22Rv1 (cell line): ENCODE results near the gene SKA1.

Experiments
- ZFX ChIP-seq: fragments of 450-650 bp; IDR thresholded peaks from 2 replicates; pipeline ENCODE4 v1.6.1; 2017; ENCODE audit warnings: antibody characterized with exemption, borderline replicate concordance
- TF ChIP-seq, protein P1 (sequence below): fragments of 450-650 bp; IDR thresholded peaks from 2 replicates; pipeline ENCODE4 v1.5.1; 2017; ENCODE audit warnings: mild to moderate bottlenecking

DNA sequence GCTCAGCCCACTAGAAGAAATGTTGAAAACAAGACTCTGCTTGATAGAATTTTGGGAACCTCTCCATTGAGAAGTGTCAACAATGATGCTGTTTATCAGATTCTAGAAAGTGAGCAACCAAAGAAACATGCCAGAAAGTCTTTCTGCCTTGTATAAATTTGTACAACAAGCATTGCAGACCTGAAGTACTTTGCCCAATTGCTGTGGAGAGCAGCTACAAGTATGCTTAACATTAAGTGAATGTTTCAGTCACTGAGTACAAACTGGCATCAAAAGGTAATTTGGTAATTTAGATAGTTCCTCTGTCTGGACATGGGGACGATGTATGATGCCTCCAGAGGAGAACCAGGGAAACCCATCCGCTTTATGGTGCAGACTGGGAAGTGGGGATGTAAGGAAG, 33.4 kb upstream of the SKA1 start:
- TF ChIP-seq, protein P1, sequence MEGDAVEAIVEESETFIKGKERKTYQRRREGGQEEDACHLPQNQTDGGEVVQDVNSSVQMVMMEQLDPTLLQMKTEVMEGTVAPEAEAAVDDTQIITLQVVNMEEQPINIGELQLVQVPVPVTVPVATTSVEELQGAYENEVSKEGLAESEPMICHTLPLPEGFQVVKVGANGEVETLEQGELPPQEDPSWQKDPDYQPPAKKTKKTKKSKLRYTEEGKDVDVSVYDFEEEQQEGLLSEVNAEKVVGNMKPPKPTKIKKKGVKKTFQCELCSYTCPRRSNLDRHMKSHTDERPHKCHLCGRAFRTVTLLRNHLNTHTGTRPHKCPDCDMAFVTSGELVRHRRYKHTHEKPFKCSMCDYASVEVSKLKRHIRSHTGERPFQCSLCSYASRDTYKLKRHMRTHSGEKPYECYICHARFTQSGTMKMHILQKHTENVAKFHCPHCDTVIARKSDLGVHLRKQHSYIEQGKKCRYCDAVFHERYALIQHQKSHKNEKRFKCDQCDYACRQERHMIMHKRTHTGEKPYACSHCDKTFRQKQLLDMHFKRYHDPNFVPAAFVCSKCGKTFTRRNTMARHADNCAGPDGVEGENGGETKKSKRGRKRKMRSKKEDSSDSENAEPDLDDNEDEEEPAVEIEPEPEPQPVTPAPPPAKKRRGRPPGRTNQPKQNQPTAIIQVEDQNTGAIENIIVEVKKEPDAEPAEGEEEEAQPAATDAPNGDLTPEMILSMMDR: no peak
- TF ChIP-seq ZFX: no peak
